ENCODE data around the gene MYO5A.

DNA sequence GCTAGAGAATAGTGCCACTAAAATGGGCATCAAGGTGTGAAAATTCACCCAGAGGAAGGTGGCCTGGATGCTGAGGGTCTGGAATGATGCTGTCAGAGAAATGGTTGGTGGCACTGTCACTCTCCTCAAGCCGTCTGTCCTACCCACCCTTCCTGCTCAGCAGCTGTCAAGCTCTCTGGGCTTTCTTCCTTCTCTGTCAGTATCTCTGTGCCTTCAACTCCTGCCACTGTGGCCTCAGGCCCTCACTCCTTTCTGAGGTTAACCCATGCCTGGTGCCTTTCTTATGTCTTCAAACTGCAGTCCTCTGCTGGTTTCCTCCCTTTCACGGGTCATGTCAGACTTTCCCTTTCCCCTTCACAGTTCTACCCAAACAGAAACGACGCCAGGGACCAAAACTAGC is 237.5 kb downstream of the MYO5A start:
- TF ChIP-seq, protein P1, sequence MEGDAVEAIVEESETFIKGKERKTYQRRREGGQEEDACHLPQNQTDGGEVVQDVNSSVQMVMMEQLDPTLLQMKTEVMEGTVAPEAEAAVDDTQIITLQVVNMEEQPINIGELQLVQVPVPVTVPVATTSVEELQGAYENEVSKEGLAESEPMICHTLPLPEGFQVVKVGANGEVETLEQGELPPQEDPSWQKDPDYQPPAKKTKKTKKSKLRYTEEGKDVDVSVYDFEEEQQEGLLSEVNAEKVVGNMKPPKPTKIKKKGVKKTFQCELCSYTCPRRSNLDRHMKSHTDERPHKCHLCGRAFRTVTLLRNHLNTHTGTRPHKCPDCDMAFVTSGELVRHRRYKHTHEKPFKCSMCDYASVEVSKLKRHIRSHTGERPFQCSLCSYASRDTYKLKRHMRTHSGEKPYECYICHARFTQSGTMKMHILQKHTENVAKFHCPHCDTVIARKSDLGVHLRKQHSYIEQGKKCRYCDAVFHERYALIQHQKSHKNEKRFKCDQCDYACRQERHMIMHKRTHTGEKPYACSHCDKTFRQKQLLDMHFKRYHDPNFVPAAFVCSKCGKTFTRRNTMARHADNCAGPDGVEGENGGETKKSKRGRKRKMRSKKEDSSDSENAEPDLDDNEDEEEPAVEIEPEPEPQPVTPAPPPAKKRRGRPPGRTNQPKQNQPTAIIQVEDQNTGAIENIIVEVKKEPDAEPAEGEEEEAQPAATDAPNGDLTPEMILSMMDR (conservative IDR thresholded peaks at IDR 0.05), result no peak
- TF ChIP-seq ZFX (IDR thresholded peaks at IDR 0.05), result no peak

All from C4-2B (cell line).